ENCODE data around the gene SIK2. TPM values are rescaled to one million over a fixed set of nuclear protein-coding genes. Genes with fewer than 3 reads are reported as not detected.
A peak's percentile ranks its signal among the peaks of the same experiment; 100 is the strongest.

The SIK2 gene
- total RNA-seq, 8 experiments from 2014 or later, result 8.5 to 22.5 (median 12.1) TPM

DNA sequence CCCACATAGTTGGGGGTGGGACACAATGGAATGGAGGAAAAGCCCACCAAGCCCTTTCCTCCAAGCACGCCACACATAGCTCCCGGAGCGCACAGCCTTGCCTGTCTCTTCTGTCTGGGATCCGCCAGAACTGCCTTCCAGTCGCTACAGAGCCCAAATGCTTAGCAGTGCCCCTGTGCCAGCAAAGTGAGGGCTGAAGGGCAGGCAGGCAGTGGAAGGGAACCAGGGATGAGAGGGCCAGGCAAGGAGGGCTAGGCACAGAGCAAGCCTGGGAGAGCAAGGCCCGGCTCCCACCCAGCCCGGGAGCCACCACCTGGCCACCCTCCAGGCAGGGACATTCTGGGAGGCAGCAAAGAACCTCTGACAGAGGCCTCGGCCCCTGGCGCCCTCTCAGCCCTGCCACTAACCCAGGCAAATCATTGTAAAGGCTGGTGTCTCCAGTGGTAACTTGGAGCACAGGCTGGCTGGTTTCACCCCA is 131.4 kb downstream of the SIK2 start:
- in situ Hi-C loops (cut with MboI; ENCODE audit: low pct_unique_long_range_greater_than_20kb in 2 of 9, low sequenced_read_pairs in 9 of 9, unreplicated experiment in 9 of 9), result no loop called here
- Histone ChIP-seq H3K4me1 (replicated peaks in 1 of 2) (peaks cover 69 to 73% of the 10 kb centered on the region in 2 donors), H3K27ac (peak overlapping the region; percentile 93), H3K4me3 (no peak overlapping the region)
- ATAC-seq (replicated peaks in 6 of 8), result no peak
- WGBS, 10 experiments, result 30 to 87% (median 70%) methylated on average over 1 to 7 of the region's 9 CpGs; no CpG with 5 or more reads in 5 of the 10 experiments

DNA sequence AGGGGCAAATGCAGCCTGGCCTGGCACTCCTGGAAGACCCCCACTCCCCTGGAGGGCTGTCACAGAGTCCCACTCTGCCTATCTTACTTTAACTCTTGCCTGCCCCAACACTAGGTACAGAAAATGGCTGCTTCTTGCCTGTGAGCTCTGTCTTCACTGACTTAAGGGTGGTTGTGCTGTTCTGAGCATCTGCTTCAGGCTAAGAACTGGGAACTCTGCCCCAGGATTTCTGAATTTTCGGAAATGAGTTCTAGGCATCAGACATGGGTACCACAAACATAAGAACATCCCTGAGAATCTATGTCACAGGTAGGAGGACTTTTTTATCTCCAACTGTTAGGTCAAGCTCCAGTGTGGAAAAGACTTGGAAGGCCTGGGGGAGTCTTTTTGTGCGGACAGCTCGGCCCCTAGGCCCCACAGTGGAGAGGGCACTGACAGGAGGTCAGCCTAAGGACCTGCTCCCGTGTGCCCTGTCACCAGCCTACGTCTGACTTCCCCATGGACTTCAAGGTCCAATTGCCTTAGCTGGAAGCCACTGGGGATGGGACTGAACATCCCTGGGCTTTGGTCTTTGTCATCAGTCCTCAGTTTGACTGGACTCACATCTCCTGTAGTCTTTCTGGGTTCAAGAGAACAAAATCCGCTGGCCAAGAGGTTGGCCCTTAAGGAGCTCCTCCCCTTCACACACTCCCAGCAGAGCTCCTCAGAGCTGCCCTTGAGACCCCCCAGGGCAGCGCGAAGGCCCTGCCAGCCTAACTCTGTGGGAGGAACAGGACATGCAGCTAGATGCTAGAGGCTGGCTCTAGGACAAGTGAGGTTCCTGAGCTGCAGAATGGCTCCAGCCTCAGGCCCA is 132.1 kb downstream of the SIK2 start:
- peaks cover 66 to 69% of the 10 kb centered on the region in 2 donors for H3K4me1 ChIP-seq (replicated peaks in 1 of 2)
- in situ Hi-C loops (cut with MboI; ENCODE audit: low pct_unique_long_range_greater_than_20kb in 2 of 9, low sequenced_read_pairs in 9 of 9, unreplicated experiment in 9 of 9), result no loop called here
- no peak overlapping the region for H3K4me3 ChIP-seq
- 60 to 100% (median 90%) methylated on average over 1 to 4 of the region's 8 CpGs; no CpG with 5 or more reads in 5 of the 10 experiments for WGBS, 10 experiments
- H3K27ac ChIP-seq, result peak overlapping the region; percentile 93
- ATAC-seq (replicated peaks in 6 of 8), result peak in 5 of 8 experiments; percentile 1 to 6 (median 3)

DNA sequence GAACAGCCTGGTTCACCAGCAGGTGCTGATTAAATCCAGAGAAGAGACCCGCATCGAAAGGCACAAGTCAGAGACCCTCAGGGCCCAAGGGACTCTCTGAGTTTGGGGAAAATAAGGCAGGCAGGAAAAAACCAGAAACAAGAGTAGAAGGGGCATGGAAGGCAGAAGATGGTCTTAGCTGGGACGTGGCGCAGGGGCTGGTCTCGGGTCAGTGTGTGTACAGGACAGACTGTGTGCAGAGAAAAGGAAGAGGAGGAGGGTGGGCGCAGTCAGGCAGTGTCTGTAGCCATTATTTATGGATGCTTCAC is 132.7 kb downstream of the SIK2 start:
- H3K27ac ChIP-seq, result peak overlapping the region; percentile 93
- ATAC-seq (replicated peaks in 6 of 8), result no peak
- no peak overlapping the region for H3K4me3 ChIP-seq
- WGBS, 10 experiments, result 5 to 76% (median 50%) methylated on average over 2 to 6 of the region's 6 CpGs; no CpG with 5 or more reads in 1 of the 10 experiments
- peaks cover 60 to 63% of the 10 kb centered on the region in 2 donors for H3K4me1 ChIP-seq (replicated peaks in 1 of 2)
- in situ Hi-C loops (cut with MboI; ENCODE audit: low pct_unique_long_range_greater_than_20kb in 2 of 9, low sequenced_read_pairs in 9 of 9, unreplicated experiment in 9 of 9), result no loop called here

DNA sequence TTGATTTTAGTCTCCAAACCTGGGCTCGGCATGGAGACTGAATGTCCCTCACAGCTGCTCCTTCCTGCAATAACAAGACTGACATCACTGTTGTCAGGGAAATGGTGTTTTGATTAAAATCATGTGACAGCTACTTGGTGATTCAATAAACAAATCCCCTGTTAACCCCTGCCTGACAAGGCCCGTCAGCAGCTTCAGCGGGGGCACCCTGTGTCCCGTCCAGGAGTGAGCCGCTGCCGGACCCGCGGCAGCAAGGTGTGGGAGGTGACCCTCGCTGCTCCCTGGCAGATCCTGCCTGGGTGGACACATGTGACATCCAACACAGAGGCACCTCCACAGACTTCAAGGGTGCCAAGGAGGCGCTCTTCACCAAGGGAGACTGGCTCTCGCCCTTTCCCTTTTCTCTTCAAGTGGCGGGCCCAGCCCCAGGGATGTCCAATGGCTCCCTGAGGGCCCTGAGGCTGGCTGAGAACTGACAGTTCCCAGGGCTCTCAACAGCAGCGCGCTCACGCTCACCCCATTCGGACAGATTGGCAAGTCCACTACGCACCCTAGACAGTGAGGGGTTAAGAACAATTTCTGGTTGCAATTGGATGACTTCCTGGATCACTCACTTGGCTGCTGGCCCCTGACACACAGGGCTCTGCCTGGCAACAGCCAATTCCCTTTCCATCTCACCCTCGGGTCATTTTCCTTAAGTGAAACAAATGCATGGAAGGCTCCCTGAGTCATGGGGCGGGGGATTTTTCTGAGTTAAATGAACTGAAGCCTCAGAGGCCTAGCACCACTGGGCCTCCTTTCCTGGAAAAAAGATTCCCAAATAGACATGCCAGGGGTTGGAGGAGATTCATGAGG is 133.2 kb downstream of the SIK2 start:
- in situ Hi-C loops (cut with MboI; ENCODE audit: low pct_unique_long_range_greater_than_20kb in 2 of 9, low sequenced_read_pairs in 9 of 9, unreplicated experiment in 9 of 9), result no loop called here
- WGBS, 10 experiments, result 3 to 81% (median 48%) methylated on average over 3 to 8 of the region's 19 CpGs; no CpG with 5 or more reads in 5 of the 10 experiments
- H3K4me1 ChIP-seq (replicated peaks in 1 of 2), result peaks cover 56 to 57% of the 10 kb centered on the region in 2 donors
- peak; percentile 77 to 85 (median 84) for ATAC-seq (replicated peaks in 6 of 8)
- H3K27ac ChIP-seq, result peak overlapping the region; percentile 93
- H3K4me3 ChIP-seq, result no peak overlapping the region

DNA sequence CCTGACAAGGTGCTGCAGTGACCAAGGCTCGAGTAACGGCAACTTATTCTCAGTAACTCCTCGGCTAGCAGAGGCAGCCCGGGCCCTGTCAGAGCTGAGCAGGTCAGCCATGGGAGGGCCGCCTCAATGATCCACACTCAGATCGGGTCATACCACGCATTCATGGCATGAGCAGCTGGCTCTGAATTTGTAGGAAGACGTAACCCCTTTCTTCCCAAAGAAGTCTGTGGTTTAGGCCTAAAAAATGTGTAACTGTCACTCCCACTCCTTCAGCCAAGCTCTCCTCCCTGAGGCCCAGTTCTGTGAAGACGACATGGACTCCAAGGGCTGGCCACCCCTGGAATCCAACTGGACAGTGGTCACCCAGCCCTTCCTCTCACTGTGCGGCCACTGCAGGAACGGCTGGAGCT is 133.9 kb downstream of the SIK2 start:
- 10 to 92% (median 51%) methylated on average over 1 to 7 of the region's 11 CpGs; no CpG with 5 or more reads in 2 of the 10 experiments for WGBS, 10 experiments
- in situ Hi-C loops (cut with MboI; ENCODE audit: low pct_unique_long_range_greater_than_20kb in 2 of 9, low sequenced_read_pairs in 9 of 9, unreplicated experiment in 9 of 9), result no loop called here
- no peak overlapping the region for H3K4me3 ChIP-seq
- peak in 5 of 8 experiments; percentile 0 to 15 (median 12) for ATAC-seq (replicated peaks in 6 of 8)
- peaks cover 50% of the 10 kb centered on the region in 2 donors for H3K4me1 ChIP-seq (replicated peaks in 1 of 2)
- H3K27ac ChIP-seq, result peak overlapping the region; percentile 93

DNA sequence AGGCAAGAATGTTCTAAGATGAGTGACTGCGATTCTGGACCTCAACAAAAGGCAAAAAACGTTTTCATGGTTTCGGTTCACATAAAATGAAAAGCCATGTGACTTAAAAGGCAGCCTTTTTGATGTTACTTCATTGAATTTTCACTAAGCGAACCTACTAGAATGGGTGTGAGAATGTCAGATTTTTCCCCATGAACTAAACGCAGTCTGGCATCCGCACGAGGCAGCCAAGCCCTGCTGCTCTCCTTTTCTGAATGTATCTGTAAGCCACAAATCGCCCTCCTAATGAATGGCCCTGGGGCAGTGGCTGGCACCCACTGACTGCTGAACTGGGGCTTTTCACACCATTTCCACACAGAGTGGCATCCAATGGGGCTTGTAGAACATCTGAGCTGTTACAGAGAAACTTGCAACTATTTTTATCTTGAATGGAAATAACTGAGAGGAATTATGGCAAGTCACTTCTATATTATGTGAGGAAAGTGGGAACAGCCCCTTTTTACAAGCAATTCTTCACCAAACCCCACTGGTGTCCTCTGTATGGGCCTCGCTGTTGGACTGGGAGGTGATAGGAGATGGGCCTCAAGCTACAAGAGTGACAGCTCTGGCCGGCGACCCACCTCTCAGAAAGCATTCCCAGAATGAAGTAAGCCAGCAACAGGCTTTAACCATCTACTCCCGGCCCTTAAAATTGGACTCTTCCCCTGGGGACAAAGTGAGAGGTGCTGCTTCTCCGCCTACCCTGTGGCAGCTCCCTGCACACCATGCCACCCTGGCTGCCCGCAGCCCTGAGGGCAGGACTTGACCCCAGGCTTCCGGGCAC is 134.6 kb downstream of the SIK2 start:
- H3K4me3 ChIP-seq, result no peak overlapping the region

DNA sequence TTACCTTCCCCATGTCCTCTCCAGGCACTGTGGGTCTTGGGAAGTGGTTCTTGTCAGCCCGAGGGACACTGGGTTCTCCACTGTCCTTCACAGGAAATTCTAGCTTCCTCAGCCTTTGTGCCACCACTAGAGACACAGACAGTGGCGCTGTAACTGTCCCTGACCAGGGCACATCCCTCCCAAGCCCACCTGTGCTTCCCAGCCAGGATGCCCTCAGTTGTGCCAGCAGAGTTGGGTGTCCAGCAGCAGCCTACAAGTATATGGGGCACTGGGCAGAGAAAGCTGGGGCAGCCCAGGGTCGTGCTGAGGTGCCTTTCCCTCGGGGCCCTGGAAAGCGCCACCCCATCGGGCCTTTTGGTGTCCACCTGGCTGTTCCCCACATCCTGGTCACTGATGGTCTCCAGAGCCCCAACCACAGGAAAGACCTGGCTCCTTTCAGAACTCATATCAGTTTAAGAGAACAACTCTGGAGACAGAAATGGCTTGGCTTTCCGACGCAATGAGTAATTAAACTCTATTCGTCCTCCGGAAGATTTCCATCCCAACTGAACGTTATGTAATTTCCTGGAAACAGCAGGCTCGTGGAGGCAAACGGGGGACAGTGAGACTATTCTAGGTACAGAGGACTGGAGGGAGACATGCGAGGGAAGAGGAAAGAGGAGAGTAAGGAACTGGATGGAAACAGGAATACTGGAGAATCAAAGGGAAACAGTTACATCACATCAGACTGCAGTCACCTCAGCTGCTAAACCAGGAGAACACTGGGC is 135.4 kb downstream of the SIK2 start:
- in situ Hi-C loops (cut with MboI; ENCODE audit: low pct_unique_long_range_greater_than_20kb in 2 of 9, low sequenced_read_pairs in 9 of 9, unreplicated experiment in 9 of 9), result no loop called here
- Histone ChIP-seq H3K4me1 (replicated peaks in 1 of 2) (peaks cover 42 to 45% of the 10 kb centered on the region in 2 donors), H3K4me3 (no peak overlapping the region), H3K27ac (no peak overlapping the region)
- no peak for ATAC-seq (replicated peaks in 6 of 8)
- 42 to 100% (median 86%) methylated on average over 1 to 11 of the region's 14 CpGs for WGBS, 10 experiments

More for the DNA sequence above, 134.6 kb downstream of the SIK2 start:
- Histone ChIP-seq H3K4me1 (replicated peaks in 1 of 2) (peaks cover 44 to 46% of the 10 kb centered on the region in 2 donors), H3K27ac (peak overlapping the region; percentile 93)
- in situ Hi-C loops (cut with MboI; ENCODE audit: low pct_unique_long_range_greater_than_20kb in 2 of 9, low sequenced_read_pairs in 9 of 9, unreplicated experiment in 9 of 9), result no loop called here
- ATAC-seq (replicated peaks in 6 of 8), result no peak
- 5 to 93% (median 82%) methylated on average over 1 to 12 of the region's 15 CpGs; no CpG with 5 or more reads in 2 of the 10 experiments for WGBS, 10 experiments

DNA sequence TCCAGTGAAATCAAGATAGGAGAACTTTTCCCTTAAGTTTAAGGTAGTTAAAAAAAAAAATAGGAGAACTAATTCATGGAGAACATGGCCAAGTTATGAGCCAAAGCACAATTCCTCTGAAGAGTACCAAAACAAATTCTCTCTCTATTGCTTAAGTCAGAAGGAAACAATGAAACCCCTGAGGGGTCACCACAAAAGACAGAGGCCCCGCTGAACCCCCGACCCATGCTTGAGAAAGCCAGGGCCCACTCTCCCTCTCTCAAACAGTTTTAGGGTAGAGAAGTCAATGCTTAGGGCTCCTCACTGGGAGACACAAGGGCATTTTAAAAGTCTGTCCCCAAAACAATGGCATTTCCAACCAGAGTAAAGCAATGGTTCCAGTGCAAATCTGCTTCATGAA is 137.1 kb downstream of the SIK2 start:
- no peak overlapping the region for H3K27ac ChIP-seq
- in situ Hi-C loops (cut with MboI; ENCODE audit: low pct_unique_long_range_greater_than_20kb in 2 of 9, low sequenced_read_pairs in 9 of 9, unreplicated experiment in 9 of 9), result no loop called here
- WGBS, 10 experiments, result 61 to 100% (median 87%) methylated on average over 2 of the region's 2 CpGs; no CpG with 5 or more reads in 4 of the 10 experiments
- ATAC-seq (replicated peaks in 6 of 8), result no peak
- no peak overlapping the region for H3K4me3 ChIP-seq
- H3K4me1 ChIP-seq (replicated peaks in 1 of 2), result peaks cover 25 to 28% of the 10 kb centered on the region in 2 donors

DNA sequence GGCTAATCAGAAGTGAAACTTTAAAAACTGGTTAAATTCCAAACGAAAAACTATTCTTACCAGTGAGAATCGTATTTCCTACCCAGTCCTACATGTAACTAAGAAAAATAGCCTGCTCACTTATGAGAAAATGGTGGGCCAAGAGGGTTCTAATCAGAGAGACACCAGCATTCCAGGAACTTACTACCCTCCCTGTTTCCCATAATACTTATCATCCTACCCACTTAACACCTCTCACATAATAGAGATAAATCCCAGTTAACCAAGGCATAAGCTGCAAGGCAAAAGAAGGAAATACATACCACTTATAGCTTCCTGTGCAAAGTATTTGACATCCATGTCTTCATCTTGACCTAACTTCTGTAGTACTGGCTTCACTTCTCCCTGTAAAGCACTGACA is 139.5 kb downstream of the SIK2 start:
- H3K4me1 ChIP-seq (replicated peaks in 1 of 2), result peaks cover under 1 to 4% of the 10 kb centered on the region in 2 donors
- ATAC-seq (replicated peaks in 6 of 8), result no peak
- no peak overlapping the region for H3K27ac ChIP-seq
- H3K4me3 ChIP-seq, result no peak overlapping the region
- WGBS, 10 experiments, result 65 to 100% (median 86%) methylated on average over 1 to 2 of the region's 2 CpGs; no CpG with 5 or more reads in 3 of the 10 experiments
- in situ Hi-C loops (cut with MboI; ENCODE audit: low pct_unique_long_range_greater_than_20kb in 2 of 9, low sequenced_read_pairs in 9 of 9, unreplicated experiment in 9 of 9), result no loop called here

DNA sequence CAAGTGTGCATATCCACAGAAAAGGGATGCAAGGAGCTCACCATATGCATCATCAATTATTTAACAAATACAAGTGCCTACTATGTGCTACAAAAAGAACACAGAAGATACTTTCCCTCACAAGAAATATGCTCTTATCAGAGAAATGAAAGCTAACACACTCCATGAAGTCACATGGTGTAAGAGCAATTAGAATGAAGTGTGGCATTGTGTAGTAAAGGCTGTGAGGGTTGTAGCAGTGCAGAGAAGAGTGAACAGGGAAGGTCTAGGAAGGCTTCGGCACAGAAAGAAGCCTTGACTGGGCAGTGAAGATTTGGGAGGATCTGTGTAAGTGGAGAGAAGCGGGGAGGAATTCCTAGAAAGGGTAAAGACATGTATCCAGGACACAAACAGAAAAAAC is 141.5 kb downstream of the SIK2 start:
- Histone ChIP-seq H3K4me3 (no peak overlapping the region), H3K27ac (no peak overlapping the region), H3K4me1 (replicated peaks in 1 of 2) (no peaks in the 10 kb centered on the region)
- WGBS, 10 experiments, result 50 to 100% (median 100%) methylated on average over 1 to 2 of the region's 2 CpGs; no CpG with 5 or more reads in 5 of the 10 experiments
- in situ Hi-C loops (cut with MboI; ENCODE audit: low pct_unique_long_range_greater_than_20kb in 2 of 9, low sequenced_read_pairs in 9 of 9, unreplicated experiment in 9 of 9), result no loop called here
- ATAC-seq (replicated peaks in 6 of 8), result no peak

DNA sequence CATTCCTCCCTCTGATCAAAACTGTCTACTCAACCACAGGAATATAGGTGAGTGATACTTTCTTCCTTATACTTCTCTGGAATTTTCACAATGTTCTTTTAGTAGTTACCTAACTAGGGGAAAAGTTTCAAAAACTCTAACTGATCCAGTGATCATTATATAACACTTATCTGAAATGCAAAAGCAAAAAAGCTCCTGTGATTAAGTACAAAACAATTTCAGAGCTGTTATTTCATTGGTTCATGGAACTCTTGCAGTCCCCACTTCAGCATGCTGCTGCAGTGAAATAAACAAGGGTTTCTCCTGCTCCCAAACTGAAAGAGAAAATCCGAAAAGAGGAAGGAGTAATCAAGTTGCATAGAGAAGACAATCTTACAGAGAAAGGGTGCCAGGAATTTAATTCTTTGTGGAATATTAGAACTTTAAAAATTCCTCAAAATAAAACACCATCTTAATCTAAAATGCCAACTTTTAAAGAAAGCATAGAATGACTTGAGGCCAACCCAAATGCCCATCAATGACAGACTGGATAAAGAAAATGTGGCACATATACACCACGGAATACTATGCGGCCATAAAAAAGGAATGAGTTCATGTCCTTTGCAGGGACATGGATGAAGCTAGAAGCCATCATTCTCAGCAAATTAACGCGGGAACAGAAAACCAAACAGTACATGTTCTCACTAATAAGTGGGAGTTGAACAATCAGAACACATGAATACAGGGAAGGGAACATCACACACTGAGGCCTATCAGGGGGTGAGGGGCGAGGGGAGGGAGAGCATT is 143.7 kb downstream of the SIK2 start:
- in situ Hi-C loops (cut with MboI; ENCODE audit: low pct_unique_long_range_greater_than_20kb in 2 of 9, low sequenced_read_pairs in 9 of 9, unreplicated experiment in 9 of 9), result no loop called here
- Histone ChIP-seq H3K4me3 (no peak overlapping the region), H3K4me1 (replicated peaks in 1 of 2) (no peaks in the 10 kb centered on the region), H3K27ac (no peak overlapping the region)
- 64 to 100% (median 91%) methylated on average over 1 to 5 of the region's 6 CpGs for WGBS, 10 experiments
- no peak for ATAC-seq (replicated peaks in 6 of 8)

Measured in motor neuron (in vitro differentiated cells).